ENCODE results near the gene ASPDH. TPM values are rescaled to one million over a fixed set of nuclear protein-coding genes. Genes with fewer than 3 reads are reported as not detected.

ASPDH gene
- total RNA-seq, 1 experiment from 2014 or later = not detected

- no peak overlapping the region for H2AK5ac ChIP-seq (ENCODE audit: insufficient read length, low read length)
- no peak overlapping the region for H3K18ac ChIP-seq (ENCODE audit: insufficient read length, low read depth, low read length)
- peaks cover 3% of the 10 kb centered on the region for H3K23me2 ChIP-seq (ENCODE audit: insufficient read length, low read depth, low read length, poor library complexity, severe bottlenecking)
- H3K4me1 ChIP-seq (ENCODE audit: insufficient read depth, low read length) = no peaks in the 10 kb centered on the region
- Mint-ChIP-seq H3K36me3 (ENCODE audit: insufficient read depth in 1 of 3, low read depth in 3 of 3) (no peaks in the 10 kb centered on the region; a peak in 2 of 7 replicates), H3K9me3 (no peaks in the 10 kb centered on the region), H3K27me3 (ENCODE audit: low read depth) (peaks cover 44% of the 10 kb centered on the region), H3K27ac (no peak overlapping the region), H3K4me1 (peaks cover 2 to 11% of the 10 kb centered on the region in 2 experiments; a peak in 3 of 4 replicates), H3K4me3 (no peak overlapping the region)
- no peaks in the 10 kb centered on the region for H4K20me1 ChIP-seq (ENCODE audit: control insufficient read depth, insufficient read depth, insufficient read length)
- no peak overlapping the region for H2BK120ac ChIP-seq (ENCODE audit: low read depth, low read length, poor library complexity, severe bottlenecking)
- no peak overlapping the region for H3K4me2 ChIP-seq (ENCODE audit: insufficient read depth, insufficient read length, low read length)
- no peak for DNase-seq
- H3T11ph ChIP-seq (ENCODE audit: low read length) = no peak overlapping the region
- H3K4ac ChIP-seq (ENCODE audit: low read depth, low read length) = no peak overlapping the region
- H3K27ac ChIP-seq (ENCODE audit: insufficient read length, low read depth, low read length) = no peak overlapping the region
- peaks cover 24% of the 10 kb centered on the region; the same call in 1 of the 2 replicates for H3K27me3 ChIP-seq (ENCODE audit: insufficient read depth, low read length)
- no peak overlapping the region for H3K23ac ChIP-seq (ENCODE audit: insufficient read length, low read depth, low read length)
- TF ChIP-seq CTCF (conservative IDR thresholded peaks at IDR 0.05) = no peak
- H3K79me2 ChIP-seq (ENCODE audit: insufficient read depth, low read length) = no peaks in the 10 kb centered on the region
- H3K9ac ChIP-seq (ENCODE audit: extremely low read depth, insufficient read length, low read length) = no peak overlapping the region
- no peak overlapping the region for H3K56ac ChIP-seq (ENCODE audit: insufficient read length, low read depth, low read length)
- no CpG with 5 or more reads among the region's 11 CpGs for WGBS (ENCODE audit: extremely low coverage, insufficient read length, low lambda C conversion rate)
- no peak overlapping the region for H2BK20ac ChIP-seq (ENCODE audit: low read depth, low read length, poor library complexity, severe bottlenecking)
- H4K8ac ChIP-seq (replicated peaks; ENCODE audit: insufficient read length, low read depth, low read length) = no peak overlapping the region
- H2AFZ ChIP-seq (ENCODE audit: low read length) = no peak overlapping the region
- no peak overlapping the region for H3K14ac ChIP-seq (ENCODE audit: insufficient read depth, low read length)
- no peak overlapping the region for H4K5ac ChIP-seq (ENCODE audit: insufficient read length, low read depth, low read length)
- H4K91ac ChIP-seq (ENCODE audit: insufficient read length, low read depth, low read length) = no peak overlapping the region
- H2BK12ac ChIP-seq (ENCODE audit: insufficient read length, low read depth, low read length) = no peak overlapping the region
- H2BK5ac ChIP-seq (ENCODE audit: insufficient read length, low read length) = no peak overlapping the region
- no peak overlapping the region for H2BK15ac ChIP-seq (ENCODE audit: low read depth, low read length)
- H3K79me1 ChIP-seq (ENCODE audit: insufficient read depth, low read depth, low read length, poor library complexity, severe bottlenecking) = no peaks in the 10 kb centered on the region
- no peaks in the 10 kb centered on the region for H3K9me3 ChIP-seq (ENCODE audit: control insufficient read depth, low read depth, low read length)
These were observed 15.3 kb downstream of the ASPDH start for GRCh38 chr19:50498219-50499056.
